HG03045 (cell line): ENCODE data around the gene TEX12.
A peak's percentile ranks its signal among the peaks of the same experiment; 100 is the strongest.

Experiments
- ATAC-seq: cut with Tn5 transposase; IDR thresholded peaks from one replicate; pipeline ENCODE4 v1.9.1; 2021; ENCODE audit warnings: mild to moderate bottlenecking, moderate library complexity; ENCODE audit not compliant: unreplicated experiment

Gene TEX12

DNA sequence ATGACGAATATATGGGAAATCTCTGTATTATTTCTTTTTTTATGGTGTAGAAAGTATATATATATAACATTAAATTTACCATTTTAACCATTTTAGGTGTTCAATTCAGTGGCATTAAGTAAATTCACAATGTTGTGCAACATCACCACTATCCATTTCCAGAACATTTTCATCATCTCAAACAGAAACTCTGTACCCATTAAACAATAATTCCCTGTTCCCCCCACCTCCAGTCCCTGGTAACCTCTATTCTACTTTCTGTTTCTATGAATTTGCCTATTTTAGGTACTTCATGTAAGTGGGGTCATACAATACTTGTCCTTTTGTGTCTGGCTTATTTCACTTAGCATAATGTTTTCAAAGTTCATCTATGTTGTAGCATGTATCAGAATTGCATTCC, 43.7 kb downstream of the TEX12 start:
- no peak for ATAC-seq

DNA sequence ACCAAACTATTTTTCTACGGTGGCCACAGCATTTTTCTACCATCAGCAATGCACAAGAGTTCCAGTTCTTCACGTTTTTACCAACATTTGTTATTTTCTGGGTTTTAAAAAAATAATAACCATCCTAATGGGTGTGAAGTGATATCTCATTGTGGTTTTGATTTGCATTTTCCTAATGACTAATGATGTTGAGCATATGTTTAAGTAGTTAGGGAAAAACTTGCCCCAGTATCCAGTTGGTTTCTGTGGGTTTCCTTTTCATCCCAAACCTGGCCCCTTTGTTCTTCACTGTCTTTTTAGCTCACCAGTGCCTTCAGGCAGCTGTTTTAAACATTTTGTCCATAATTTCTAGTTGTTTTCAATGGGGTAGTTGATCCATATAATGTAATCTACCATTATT, 44.4 kb downstream of the TEX12 start:
- no peak for ATAC-seq

DNA sequence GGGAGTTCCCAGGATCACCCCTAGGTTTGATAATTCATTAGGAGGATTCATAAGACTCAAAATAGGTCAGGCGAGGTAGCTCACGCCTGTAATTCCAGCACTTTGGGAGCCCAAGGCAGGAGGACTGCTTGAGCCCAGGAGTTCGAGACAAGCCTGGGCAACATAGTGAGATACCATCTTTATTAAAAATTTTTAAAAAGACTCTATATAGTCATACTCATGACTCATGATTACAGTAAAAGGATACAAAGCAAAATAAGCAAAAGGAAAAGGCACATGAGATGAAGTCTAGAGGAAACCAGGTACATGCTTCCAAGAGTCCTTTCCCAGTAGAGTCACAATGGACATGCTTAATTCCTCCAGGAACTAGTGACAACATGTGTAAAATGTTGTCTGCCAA, 45.1 kb downstream of the TEX12 start:
- ATAC-seq, result no peak

DNA sequence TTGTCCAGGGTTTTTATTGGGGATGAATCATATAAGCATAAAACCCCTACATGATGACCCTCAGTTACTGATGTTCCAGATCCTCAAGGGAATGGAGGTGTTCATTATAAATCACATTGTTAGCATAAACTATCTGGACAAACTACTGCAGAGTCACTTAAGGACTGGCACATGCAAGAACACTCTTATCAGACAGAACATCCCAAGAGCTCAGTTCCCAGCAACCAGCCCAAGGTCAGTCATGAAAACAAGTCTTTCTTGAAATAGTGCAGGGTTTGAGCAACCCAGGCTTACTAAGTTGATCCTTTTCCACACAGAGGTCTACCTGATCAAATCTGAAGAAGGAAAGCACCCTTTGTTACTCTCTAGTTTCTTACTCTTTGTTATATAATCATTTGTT, 45.5 kb downstream of the TEX12 start:
- ATAC-seq, result no peak

DNA sequence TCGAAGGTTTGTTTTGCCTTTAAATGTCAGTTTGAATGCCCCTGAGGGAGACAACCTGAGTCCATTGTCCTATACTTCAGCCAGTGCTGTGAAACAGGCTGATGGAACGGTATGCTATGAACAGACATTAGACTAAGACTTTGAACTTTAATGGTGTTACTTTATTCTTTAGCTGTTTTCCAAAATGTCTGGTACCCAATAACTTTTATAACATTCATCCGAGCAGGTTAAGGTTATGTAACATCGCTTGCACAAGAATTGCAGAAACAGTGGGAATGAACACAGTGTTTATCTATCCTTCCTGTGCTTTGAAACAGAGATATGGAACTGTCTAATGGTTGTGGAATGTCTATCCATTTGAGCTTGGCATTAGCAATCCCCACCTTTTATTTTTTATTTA, 46.6 kb downstream of the TEX12 start:
- ATAC-seq, result no peak

DNA sequence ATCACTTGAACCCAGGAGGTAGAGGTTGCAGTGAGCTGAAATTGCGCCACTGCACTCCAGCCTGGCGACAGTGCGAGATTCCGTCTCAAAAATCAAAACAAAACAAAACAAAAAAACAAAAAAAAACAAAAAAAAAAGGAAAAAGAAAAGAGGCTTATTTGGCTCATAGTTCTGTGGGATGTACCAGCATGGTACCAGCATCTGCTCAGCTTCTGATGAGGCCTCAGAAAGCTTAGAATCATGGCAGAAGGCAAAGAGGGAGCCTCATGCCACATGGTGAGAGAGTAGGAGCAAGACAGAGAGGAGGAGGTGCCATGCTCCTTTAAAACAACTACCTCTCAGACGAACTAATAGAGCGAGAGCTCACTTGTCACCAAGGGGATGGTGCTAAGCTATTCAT, 48.4 kb downstream of the TEX12 start:
- no peak for ATAC-seq

DNA sequence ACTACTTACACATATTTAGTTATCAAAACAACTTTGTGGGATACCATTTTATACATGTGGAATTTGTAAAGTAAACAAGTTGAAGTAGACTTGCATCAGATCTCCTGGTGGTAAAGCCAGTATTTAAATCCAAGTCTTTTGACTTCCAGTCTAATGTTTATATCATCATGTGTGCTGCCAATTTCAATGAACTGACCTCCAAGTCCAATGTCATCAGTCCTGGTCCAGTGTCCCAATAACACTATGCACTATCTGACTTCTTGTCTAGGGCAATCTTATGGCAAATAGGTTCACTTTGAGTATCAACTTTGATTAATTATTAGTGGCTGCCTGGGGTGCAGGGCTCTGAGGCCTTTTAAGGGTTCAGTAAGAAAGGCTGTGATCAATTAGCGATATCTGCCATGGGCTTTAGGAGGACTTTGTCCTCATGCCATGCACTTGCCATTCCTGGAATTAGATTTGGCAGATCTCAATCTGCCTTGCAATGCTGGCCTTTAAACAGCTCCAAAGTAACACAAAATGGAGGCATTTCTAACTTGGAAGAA, 49.5 kb downstream of the TEX12 start:
- ATAC-seq, result no peak

DNA sequence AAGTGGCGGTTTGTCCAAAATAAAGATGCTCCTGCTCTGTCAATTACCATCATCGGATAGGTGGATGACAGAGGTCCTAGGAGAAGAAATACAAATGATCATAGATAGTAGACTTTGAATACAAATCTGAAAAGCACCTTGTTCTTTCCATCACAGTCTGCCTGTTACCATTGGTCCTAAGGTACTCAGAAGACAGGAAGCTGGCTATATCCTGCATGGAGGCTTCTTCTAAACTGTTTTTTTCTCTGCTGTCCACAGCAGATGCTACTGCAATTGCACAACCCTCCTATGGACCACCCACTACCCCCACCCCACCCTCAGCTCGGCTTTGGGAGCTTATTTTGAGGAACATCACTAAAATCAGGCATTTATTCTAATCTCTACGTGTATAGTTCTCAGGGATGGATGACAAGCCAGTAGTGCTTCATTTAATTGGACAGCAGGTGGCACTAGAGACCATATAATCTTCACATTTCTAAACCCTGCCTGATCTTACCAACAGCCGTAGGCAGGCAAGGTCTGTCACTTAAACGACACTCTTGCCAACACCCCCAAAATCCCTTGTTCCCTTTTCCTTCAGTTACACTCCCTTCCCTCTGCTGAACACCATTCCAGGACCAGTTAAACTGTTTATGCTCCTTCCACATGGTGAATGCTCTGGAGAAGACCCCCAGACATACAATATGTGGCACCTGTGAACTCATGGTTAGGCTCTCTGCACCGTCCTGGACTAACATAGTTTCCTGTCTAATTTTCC, 52.5 kb downstream of the TEX12 start:
- ATAC-seq, result peak; percentile 94

DNA sequence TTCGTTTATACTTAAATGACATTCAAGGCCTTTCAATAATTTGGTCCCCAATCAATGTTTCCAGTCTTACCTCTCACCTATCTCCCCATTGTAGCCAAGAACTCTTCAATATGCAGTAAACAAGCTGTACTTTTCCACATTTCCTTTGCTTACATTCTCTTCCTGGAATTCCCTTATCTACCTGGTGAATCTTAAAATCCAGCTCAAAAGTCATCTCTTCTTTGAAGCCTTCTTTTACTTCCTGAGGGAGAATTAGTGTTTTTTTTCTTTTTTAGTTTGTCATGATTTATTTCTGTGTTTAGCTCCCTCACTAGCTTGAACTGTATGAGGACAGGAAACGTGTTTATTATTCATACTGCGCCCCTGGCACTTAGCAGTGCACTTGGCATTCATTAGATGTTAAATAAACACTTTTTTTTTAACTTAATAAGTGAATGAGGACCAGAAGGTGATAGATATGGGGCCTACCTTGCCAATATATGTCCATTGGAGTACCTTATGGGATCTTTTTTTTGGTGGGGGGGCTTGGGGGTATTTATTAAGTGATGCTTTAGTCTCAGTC, 54.2 kb downstream of the TEX12 start:
- no peak for ATAC-seq
